ENCODE results near the gene TOMM34.
A peak's percentile ranks its signal among the peaks of the same experiment; 100 is the strongest.

Gene TOMM34

GRCh38 chr20:44960103-44960852 lies at the start of gene TOMM34:
TOMM34 (minus strand) TSS chr20:44960397; CDS start chr20:44960333, 64 bp downstream.
- Mint-ChIP-seq H3K9me3 (no peaks in the 10 kb centered on the region), H3K4me1 (peaks cover 90% of the 10 kb centered on the region), H3K4me3 (peak within 1 kb of the TSS; percentile 92), H3K36me3 (ENCODE audit: low read depth) (peaks cover 43% of the 10 kb centered on the region), H3K27me3 (no peaks in the 10 kb centered on the region), H3K27ac (peak within 1 kb of the TSS; percentile 98)
- DNase-seq (peak; percentile 98), ATAC-seq (peak; percentile 87)

- peak overlapping the region; percentile 62 for H3K27ac Mint-ChIP-seq
- H3K27me3 Mint-ChIP-seq = no peaks in the 10 kb centered on the region
- H3K9me3 Mint-ChIP-seq = no peaks in the 10 kb centered on the region
- ATAC-seq (no peak), DNase-seq (no peak)
- no peak overlapping the region for H3K4me3 Mint-ChIP-seq
- peaks cover 41% of the 10 kb centered on the region for H3K4me1 Mint-ChIP-seq
- H3K36me3 Mint-ChIP-seq (ENCODE audit: low read depth) = peaks cover 56% of the 10 kb centered on the region
Measured at GRCh38 chr20:45008521-45009049, 48.4 kb upstream of the TOMM34 start.

- ATAC-seq (peak; percentile 93), DNase-seq (no peak)
- no peaks in the 10 kb centered on the region for H3K9me3 Mint-ChIP-seq
- H3K27me3 Mint-ChIP-seq = no peaks in the 10 kb centered on the region
- H3K27ac Mint-ChIP-seq = peak overlapping the region; percentile 91
- peak overlapping the region; percentile 49 for H3K4me3 Mint-ChIP-seq
- peaks cover 65% of the 10 kb centered on the region for H3K4me1 Mint-ChIP-seq
- peaks cover 78% of the 10 kb centered on the region for H3K36me3 Mint-ChIP-seq (ENCODE audit: low read depth)
Measured at GRCh38 chr20:44997668-44998067, 37.5 kb upstream of the TOMM34 start.

GRCh38 chr20:44997171-44997570 lies 37.0 kb upstream of the TOMM34 start:
- Mint-ChIP-seq H3K27ac (peak overlapping the region; percentile 91), H3K9me3 (no peaks in the 10 kb centered on the region), H3K4me3 (peak overlapping the region; percentile 49), H3K4me1 (peaks cover 69% of the 10 kb centered on the region), H3K27me3 (no peaks in the 10 kb centered on the region), H3K36me3 (ENCODE audit: low read depth) (peaks cover 75% of the 10 kb centered on the region)
- peak; percentile 56 for ATAC-seq
- no peak for DNase-seq

GRCh38 chr20:44993343-44993742 lies 33.1 kb upstream of the TOMM34 start:
- no peak for ATAC-seq
- Mint-ChIP-seq H3K4me1 (peaks cover 84% of the 10 kb centered on the region), H3K4me3 (peak overlapping the region; percentile 46), H3K27ac (peak overlapping the region; percentile 81), H3K27me3 (no peaks in the 10 kb centered on the region), H3K36me3 (ENCODE audit: low read depth) (peaks cover 70% of the 10 kb centered on the region), H3K9me3 (no peaks in the 10 kb centered on the region)
- DNase-seq = no peak

- no peak for ATAC-seq
- Mint-ChIP-seq H3K9me3 (no peaks in the 10 kb centered on the region), H3K27ac (peak overlapping the region; percentile 90), H3K27me3 (no peaks in the 10 kb centered on the region), H3K36me3 (ENCODE audit: low read depth) (peaks cover 66% of the 10 kb centered on the region), H3K4me1 (peaks cover 75% of the 10 kb centered on the region), H3K4me3 (peak overlapping the region; percentile 76)
- no peak for DNase-seq
Measured at GRCh38 chr20:44990957-44991356, 30.8 kb upstream of the TOMM34 start.

- ATAC-seq (peak; percentile 97), DNase-seq (peak; percentile 56)
- Mint-ChIP-seq H3K27ac (peak overlapping the region; percentile 90), H3K27me3 (no peaks in the 10 kb centered on the region), H3K9me3 (no peaks in the 10 kb centered on the region), H3K4me3 (peak overlapping the region; percentile 76), H3K36me3 (ENCODE audit: low read depth) (peaks cover 66% of the 10 kb centered on the region), H3K4me1 (peaks cover 75% of the 10 kb centered on the region)
Measured at GRCh38 chr20:44990425-44990824, 30.2 kb upstream of the TOMM34 start.

GRCh38 chr20:44988631-44989171 lies 28.5 kb upstream of the TOMM34 start:
- Mint-ChIP-seq H3K27me3 (no peaks in the 10 kb centered on the region), H3K36me3 (ENCODE audit: low read depth) (peaks cover 65% of the 10 kb centered on the region), H3K4me3 (peak overlapping the region; percentile 76), H3K4me1 (peaks cover 70% of the 10 kb centered on the region), H3K27ac (peak overlapping the region; percentile 90), H3K9me3 (no peaks in the 10 kb centered on the region)
- DNase-seq (no peak), ATAC-seq (no peak)

GRCh38 chr20:44983093-44983674 lies 23.0 kb upstream of the TOMM34 start:
- peaks cover 80% of the 10 kb centered on the region for H3K36me3 Mint-ChIP-seq (ENCODE audit: low read depth)
- no peaks in the 10 kb centered on the region for H3K27me3 Mint-ChIP-seq
- ATAC-seq (no peak), DNase-seq (no peak)
- H3K27ac Mint-ChIP-seq = peak overlapping the region; percentile 35
- no peak overlapping the region for H3K4me3 Mint-ChIP-seq
- H3K9me3 Mint-ChIP-seq = no peaks in the 10 kb centered on the region
- peaks cover 71% of the 10 kb centered on the region for H3K4me1 Mint-ChIP-seq

GRCh38 chr20:44981736-44982406 lies 21.7 kb upstream of the TOMM34 start:
- H3K27ac Mint-ChIP-seq = peak overlapping the region; percentile 57
- DNase-seq (no peak), ATAC-seq (peak; percentile 49)
- H3K36me3 Mint-ChIP-seq (ENCODE audit: low read depth) = peaks cover 83% of the 10 kb centered on the region
- no peaks in the 10 kb centered on the region for H3K27me3 Mint-ChIP-seq
- no peaks in the 10 kb centered on the region for H3K9me3 Mint-ChIP-seq
- H3K4me1 Mint-ChIP-seq = peaks cover 80% of the 10 kb centered on the region
- no peak overlapping the region for H3K4me3 Mint-ChIP-seq

- peak; percentile 88 for ATAC-seq
- peak; percentile 58 for DNase-seq
- H3K36me3 Mint-ChIP-seq (ENCODE audit: low read depth) = peaks cover 87% of the 10 kb centered on the region
Measured at GRCh38 chr20:44979090-44979621, 19.0 kb upstream of the TOMM34 start.

GRCh38 chr20:44976698-44977097 lies 16.5 kb upstream of the TOMM34 start:
- peaks cover 89% of the 10 kb centered on the region for H3K4me1 Mint-ChIP-seq
- ATAC-seq (no peak), DNase-seq (no peak)
- H3K36me3 Mint-ChIP-seq (ENCODE audit: low read depth) = peaks cover 93% of the 10 kb centered on the region
- no peak overlapping the region for H3K4me3 Mint-ChIP-seq
- H3K27ac Mint-ChIP-seq = peak overlapping the region; percentile 65
- no peaks in the 10 kb centered on the region for H3K9me3 Mint-ChIP-seq
- H3K27me3 Mint-ChIP-seq = no peaks in the 10 kb centered on the region

More at GRCh38 chr20:44979090-44979621, 19.0 kb upstream of the TOMM34 start:
- H3K27me3 Mint-ChIP-seq = no peaks in the 10 kb centered on the region
- peaks cover 86% of the 10 kb centered on the region for H3K4me1 Mint-ChIP-seq
- no peaks in the 10 kb centered on the region for H3K9me3 Mint-ChIP-seq
- H3K27ac Mint-ChIP-seq = peak overlapping the region; percentile 92
- peak overlapping the region; percentile 61 for H3K4me3 Mint-ChIP-seq

GRCh38 chr20:44973053-44973452 lies 12.9 kb upstream of the TOMM34 start:
- H3K27me3 Mint-ChIP-seq = no peaks in the 10 kb centered on the region
- H3K4me1 Mint-ChIP-seq = peaks cover 89% of the 10 kb centered on the region
- no peak for DNase-seq
- peak overlapping the region; percentile 86 for H3K27ac Mint-ChIP-seq
- no peak for ATAC-seq
- peaks cover 81% of the 10 kb centered on the region for H3K36me3 Mint-ChIP-seq (ENCODE audit: low read depth)
- H3K9me3 Mint-ChIP-seq = no peaks in the 10 kb centered on the region
- H3K4me3 Mint-ChIP-seq = peak overlapping the region; percentile 58

- peak; percentile 7 for ATAC-seq
- Mint-ChIP-seq H3K4me1 (peaks cover 71% of the 10 kb centered on the region), H3K27me3 (no peaks in the 10 kb centered on the region), H3K4me3 (peak overlapping the region; percentile 96), H3K9me3 (no peaks in the 10 kb centered on the region), H3K27ac (peak overlapping the region; percentile 96), H3K36me3 (ENCODE audit: low read depth) (peaks cover 73% of the 10 kb centered on the region)
- DNase-seq = no peak
Measured at GRCh38 chr20:44970243-44970757, 10.1 kb upstream of the TOMM34 start.
